Astrocyte of the cerebellum (primary cell): ENCODE results near the gene NT5DC1.
A peak's percentile ranks its signal among the peaks of the same experiment; 100 is the strongest.

Experiments
- DNase-seq: peaks from one replicate; pipeline ENCODE4 v3.0.0-alpha.2; 2011; ENCODE audit warnings: low read depth
- H3K4me3 ChIP-seq: 2 replicates; pipeline ENCODE4 v1.5.1; 2011; ENCODE audit warnings: mild to moderate bottlenecking, low read depth, low read length, moderate library complexity
- in situ Hi-C: cut with HindIII; loops from 2 replicates; pipeline ENCODE4 v1.10.0; 2017; ENCODE audit warnings: low sequenced_read_pairs
- TF ChIP-seq, protein P1 (sequence below): IDR thresholded peaks from 2 replicates; pipeline ENCODE4 v1.5.1; 2012; ENCODE audit warnings: low read length, low read depth, moderate library complexity, mild to moderate bottlenecking; ENCODE audit errors: missing control alignments

NT5DC1 gene

DNA sequence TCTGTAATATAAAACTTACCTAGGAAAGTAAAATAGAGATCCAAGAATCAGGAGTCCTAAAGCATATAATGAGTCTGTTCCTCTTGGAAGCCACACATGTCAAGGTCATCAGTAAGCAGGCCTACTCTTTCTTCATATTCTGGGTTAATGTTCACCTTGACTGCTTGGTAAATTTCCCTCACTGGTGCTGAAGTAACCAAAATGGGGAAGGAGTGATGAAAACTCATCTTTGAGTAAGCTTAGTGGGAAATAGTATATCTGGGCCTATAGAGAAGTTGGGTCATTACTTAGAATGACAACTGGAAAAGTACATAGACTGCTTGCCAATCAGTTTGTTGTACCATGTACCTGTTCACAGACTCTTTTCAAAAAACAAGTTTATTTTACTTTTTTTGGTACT lies 146.6 kb downstream of the NT5DC1 start:
- H3K4me3 ChIP-seq = no peak overlapping the region
- no peak for DNase-seq
- in situ Hi-C loops = no loop called here
- TF ChIP-seq, protein P1, sequence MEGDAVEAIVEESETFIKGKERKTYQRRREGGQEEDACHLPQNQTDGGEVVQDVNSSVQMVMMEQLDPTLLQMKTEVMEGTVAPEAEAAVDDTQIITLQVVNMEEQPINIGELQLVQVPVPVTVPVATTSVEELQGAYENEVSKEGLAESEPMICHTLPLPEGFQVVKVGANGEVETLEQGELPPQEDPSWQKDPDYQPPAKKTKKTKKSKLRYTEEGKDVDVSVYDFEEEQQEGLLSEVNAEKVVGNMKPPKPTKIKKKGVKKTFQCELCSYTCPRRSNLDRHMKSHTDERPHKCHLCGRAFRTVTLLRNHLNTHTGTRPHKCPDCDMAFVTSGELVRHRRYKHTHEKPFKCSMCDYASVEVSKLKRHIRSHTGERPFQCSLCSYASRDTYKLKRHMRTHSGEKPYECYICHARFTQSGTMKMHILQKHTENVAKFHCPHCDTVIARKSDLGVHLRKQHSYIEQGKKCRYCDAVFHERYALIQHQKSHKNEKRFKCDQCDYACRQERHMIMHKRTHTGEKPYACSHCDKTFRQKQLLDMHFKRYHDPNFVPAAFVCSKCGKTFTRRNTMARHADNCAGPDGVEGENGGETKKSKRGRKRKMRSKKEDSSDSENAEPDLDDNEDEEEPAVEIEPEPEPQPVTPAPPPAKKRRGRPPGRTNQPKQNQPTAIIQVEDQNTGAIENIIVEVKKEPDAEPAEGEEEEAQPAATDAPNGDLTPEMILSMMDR = no peak

DNA sequence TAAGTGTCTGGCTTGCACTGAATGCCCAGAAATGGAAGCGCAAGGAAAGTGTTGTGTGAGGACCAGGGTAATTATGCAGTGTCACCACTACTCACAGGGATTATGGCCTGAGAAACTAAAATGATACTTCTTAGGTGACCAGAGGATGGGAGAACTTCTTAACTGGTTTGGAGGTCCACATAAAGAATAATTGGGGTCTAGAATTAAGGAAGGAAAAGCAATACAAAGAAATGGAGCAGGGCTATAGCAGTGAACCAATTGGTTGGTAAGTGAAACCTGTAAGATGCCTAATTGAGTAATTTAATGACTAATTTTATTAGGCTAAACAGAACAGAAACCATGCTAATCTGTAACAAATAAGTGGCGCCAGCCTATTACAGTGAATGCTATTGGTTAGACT lies 147.9 kb downstream of the NT5DC1 start:
- in situ Hi-C loops = no loop called here
- no peak overlapping the region for H3K4me3 ChIP-seq
- no peak for DNase-seq
- TF ChIP-seq, protein P1 = no peak

DNA sequence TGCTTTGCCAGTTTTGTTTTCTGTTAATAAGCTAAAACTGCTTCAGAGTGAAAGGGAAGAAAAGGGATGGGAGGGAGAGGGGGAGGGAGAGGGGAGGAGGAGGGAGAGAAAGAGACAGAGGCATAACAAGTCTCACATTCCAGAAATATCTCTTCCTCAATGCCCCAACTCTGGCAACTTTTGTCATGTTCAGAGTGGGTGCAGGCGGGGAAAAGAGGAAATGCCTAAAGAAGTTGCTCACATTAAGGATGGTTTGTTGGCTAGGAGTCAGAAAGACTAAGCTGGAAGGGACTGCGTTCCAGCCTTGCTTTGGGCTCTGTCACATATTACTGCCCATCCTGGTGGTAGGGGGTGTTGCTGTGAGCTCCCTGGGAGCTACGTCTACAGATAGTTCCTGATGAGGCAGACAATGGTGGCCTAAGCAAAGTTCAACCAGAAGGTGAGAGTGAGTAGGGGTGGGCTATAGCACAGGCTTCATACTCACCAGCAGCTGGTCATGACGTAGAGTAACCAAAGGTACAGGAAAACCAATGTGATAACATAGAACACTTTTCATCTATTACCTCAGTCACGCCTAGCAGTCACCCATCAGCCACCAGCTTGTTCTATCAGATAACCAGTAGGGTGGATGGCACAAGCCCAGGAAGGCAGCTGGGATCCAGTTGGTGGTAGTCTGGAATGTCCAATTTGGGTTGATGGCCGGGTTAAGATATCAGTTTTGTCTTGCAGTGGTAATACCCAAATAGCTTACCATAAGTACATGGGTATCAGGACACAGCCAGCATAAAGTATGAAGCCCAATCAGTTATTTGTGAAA lies 151.1 kb downstream of the NT5DC1 start:
- peak; percentile 13 for DNase-seq
- TF ChIP-seq, protein P1 = no peak
- in situ Hi-C loops = no loop called here
- peak overlapping the region; percentile 38 for H3K4me3 ChIP-seq

DNA sequence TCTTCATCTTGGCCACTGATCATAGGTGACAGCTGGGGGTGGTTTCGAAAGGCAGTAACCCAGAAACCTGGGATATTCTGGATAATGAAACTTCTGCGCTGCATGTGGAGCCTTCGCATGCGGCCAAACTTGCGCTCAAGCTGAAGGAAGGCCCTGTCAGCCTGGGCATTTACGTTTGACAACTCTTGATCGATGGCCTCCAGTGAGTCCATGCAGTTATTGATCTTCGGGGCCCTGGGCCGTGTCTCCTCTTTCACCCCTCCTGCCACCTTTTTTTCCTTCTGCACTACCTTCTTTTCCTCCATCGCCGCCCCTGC lies 152.5 kb downstream of the NT5DC1 start:
- peak overlapping the region; percentile 99 for H3K4me3 ChIP-seq
- no peak for DNase-seq
- TF ChIP-seq, protein P1 = no peak
- in situ Hi-C loops = no loop called here

DNA sequence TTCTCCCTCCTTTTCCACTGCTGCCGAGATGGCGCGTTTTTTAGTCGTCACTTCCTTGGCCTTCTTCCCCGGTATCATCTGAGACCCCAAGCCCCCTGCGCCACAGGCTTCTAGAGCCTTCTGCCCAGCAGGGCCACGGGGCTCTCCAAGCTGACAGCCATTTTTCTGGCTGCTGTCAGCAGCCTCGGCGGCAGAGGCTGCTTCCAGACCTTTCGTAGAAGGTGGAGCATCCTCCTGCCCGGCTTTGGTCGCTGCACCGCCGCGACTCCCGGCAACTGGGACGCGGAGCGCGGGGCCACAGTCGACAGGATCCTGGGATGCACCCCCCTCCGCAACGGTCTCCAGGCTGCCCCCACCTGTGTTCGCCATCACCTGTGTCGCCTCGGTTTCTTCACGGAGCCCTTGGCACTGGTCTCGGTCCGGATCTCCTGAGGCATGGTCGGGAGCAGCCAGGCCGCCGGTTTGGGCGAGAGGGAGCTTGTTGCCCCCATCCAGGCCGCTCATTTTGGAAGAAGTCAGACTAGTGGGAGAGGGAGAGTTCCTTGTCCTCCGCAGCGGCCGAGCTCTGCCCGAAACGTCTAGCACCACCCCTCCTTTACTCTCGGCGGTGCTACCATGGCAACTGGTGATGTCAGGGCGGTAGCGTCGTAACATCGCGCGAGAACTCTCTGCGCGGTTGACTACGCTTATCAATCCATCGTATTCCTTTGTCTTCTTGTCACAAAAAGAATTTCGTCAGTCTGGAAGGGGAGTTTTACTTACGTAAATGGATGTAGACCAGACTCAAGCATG lies 153.0 kb downstream of the NT5DC1 start, which contains the start of gene TSPYL4:
Gene TSPYL4, minus strand, starts transcription at position 571 of the 792 bp plus-strand sequence. Its CDS starts 67 bp downstream, at position 504.
- peak within 1 kb of the TSS; percentile 99 for H3K4me3 ChIP-seq
- in situ Hi-C loops = no loop called here
- TF ChIP-seq, protein P1 = no peak
- DNase-seq = peak; percentile 96

DNA sequence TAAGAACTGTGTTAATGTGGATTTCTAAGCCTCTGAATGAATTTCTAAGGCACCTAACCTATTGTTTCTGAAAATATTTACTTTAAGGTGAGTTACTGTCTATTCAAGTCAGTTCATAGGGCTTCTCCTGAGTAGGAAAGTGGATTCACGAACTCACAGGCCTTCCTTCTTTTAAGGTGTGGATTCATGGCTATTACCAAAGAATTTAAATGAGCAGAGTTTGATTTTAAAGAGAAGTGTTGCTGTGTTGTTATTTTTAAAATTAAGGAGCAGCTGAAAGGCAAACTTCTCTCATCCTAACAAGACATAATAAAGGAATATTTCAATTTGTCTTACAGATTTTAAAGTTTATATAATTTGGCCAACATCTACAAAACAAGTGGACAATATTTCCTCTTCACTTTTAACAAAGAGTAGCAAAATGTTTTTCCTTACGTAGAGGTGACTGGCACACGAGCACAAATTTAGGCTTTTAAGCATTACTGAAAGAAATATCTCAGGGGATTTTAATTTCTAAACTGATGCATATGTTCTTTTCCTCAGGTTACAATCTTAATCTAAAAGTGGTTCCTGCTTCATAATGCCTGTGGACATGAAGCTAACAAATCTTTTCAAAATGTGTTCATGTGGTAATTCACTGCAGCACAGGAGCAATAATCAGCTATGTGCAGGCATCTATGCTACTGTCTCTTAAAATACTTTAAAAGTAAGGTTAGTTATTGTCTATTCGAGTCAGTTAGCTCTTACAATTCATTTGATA lies 153.8 kb downstream of the NT5DC1 start:
- TF ChIP-seq, protein P1 = no peak
- in situ Hi-C loops = no loop called here
- DNase-seq = no peak
- H3K4me3 ChIP-seq = peak overlapping the region; percentile 99
